Peyer's patch (tissue), 4 donors: ENCODE results near the gene CHRNG.

ENCODE experiments used
- POLR2A ChIP-seq, 2 donors: fragments of 450-650 bp; IDR thresholded peaks; one replicate each; pipeline ENCODE4 v1.5.1; 2017; ENCODE audit warnings: antibody characterized with exemption in 2 of 2, mild to moderate bottlenecking in 2 of 2, moderate library complexity in 2 of 2
- TF ChIP-seq, protein P1 (sequence below), 6 experiments: fragments of 450-650 bp in 4 of 6; fragments of 200-600 bp in 2 of 6; sonication (generic) in 1 of 6; IDR thresholded peaks; one replicate each; pipeline ENCODE4 v1.5.1; 2017 to 2019; ENCODE audit warnings: antibody characterized with exemption in 6 of 6, mild to moderate bottlenecking in 3 of 6, moderate library complexity in 1 of 6

- no peak for TF ChIP-seq POLR2A (IDR thresholded peaks at IDR 0.05)
- TF ChIP-seq, protein P1, sequence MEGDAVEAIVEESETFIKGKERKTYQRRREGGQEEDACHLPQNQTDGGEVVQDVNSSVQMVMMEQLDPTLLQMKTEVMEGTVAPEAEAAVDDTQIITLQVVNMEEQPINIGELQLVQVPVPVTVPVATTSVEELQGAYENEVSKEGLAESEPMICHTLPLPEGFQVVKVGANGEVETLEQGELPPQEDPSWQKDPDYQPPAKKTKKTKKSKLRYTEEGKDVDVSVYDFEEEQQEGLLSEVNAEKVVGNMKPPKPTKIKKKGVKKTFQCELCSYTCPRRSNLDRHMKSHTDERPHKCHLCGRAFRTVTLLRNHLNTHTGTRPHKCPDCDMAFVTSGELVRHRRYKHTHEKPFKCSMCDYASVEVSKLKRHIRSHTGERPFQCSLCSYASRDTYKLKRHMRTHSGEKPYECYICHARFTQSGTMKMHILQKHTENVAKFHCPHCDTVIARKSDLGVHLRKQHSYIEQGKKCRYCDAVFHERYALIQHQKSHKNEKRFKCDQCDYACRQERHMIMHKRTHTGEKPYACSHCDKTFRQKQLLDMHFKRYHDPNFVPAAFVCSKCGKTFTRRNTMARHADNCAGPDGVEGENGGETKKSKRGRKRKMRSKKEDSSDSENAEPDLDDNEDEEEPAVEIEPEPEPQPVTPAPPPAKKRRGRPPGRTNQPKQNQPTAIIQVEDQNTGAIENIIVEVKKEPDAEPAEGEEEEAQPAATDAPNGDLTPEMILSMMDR (IDR thresholded peaks at IDR 0.05), result no peak
Observed at GRCh38 chr2:232503809-232504323, 35.6 kb upstream of the CHRNG start.
